Psoas muscle (tissue), 8 donors: ENCODE data around the gene CNTNAP2. TPM values are rescaled to one million over a fixed set of nuclear protein-coding genes. Genes with fewer than 3 reads are reported as not detected.

ENCODE experiments used
- ATAC-seq, 4 donors: fragments of 200-7000 bp; cut with Tn5 transposase; one replicate each; pipeline ENCODE4 v1.9.1; 2020; ENCODE audit warnings: moderate library complexity in 3 of 4, mild to moderate bottlenecking in 2 of 4
- DNase-seq, 2 donors: peaks; one replicate each; pipeline ENCODE4 v3.0.0-alpha.2; 2020
- H3K27ac ChIP-seq: fragments of 200-600 bp; one replicate; pipeline ENCODE4 v1.8.0; 2022
- H3K27me3 ChIP-seq, 3 donors: fragments of 200-600 bp in 1 of 3; one replicate each; pipeline versions ENCODE4 v1.6.1 to v1.8.0; 2013 to 2022; ENCODE audit warnings: low read length in 2 of 3, mild to moderate bottlenecking in 2 of 3, moderate library complexity in 1 of 3; ENCODE audit not compliant: insufficient read depth in 3 of 3
- H3K36me3 ChIP-seq, 2 donors: fragments of 200-600 bp in 1 of 2; one replicate each; pipeline versions ENCODE4 v1.6.1 to v1.8.0; 2013 to 2022; ENCODE audit warnings: low read depth in 1 of 2, mild to moderate bottlenecking in 1 of 2, moderate library complexity in 1 of 2; ENCODE audit not compliant: insufficient read depth in 1 of 2
- H3K4me1 ChIP-seq: fragments of 200-600 bp; one replicate; pipeline ENCODE4 v1.8.0; 2022
- H3K4me3 ChIP-seq: fragments of 200-600 bp; one replicate; pipeline ENCODE4 v1.8.0; 2022; ENCODE audit warnings: mild to moderate bottlenecking
- H3K9me3 ChIP-seq: fragments of 200-600 bp; one replicate; pipeline ENCODE4 v1.8.0; 2022
- WGBS, 3 donors: extraction: QIAGEN DNeasy Blood & Tissue Kit; methylation state at CpG; one replicate each; pipeline versions ENCODE4 v1.1.6 to v1.1.7; 2013; 5-methylcytosine and 5-hydroxymethylcytosine counted together
- intact Hi-C, 2 donors: fragments of 100-400 bp; cut with DNase I; formaldehyde crosslinking; loops; one replicate each; pipeline versions ENCODE4 v1.11.0 to v1.14.2; 2022
- polyA plus RNA-seq, 3 donors: library from polyadenylated mRNA; stranded (reverse); fragments of 200-250 nt; gene quantifications; one replicate each; pipeline ENCODE4 v1.2.3, GENCODE V29; 2013
- total RNA-seq, 4 donors: library from RNA; stranded (reverse); fragmentation: NEBNext Ultra II Directional in 2 of 4; extraction: Animal tissue kit (Norgen Biotek cat#: 25700) in 2 of 4; gene quantifications; one replicate each; pipeline versions ENCODE4 v1.2.1 to v1.2.4, GENCODE V29; 2021 to 2023
- TF ChIP-seq, protein P1 (sequence below): fragments of 200-600 bp; IDR thresholded peaks from one replicate; pipeline ENCODE4 v1.8.0; 2022; ENCODE audit warnings: antibody characterized with exemption
- donor health status: healthy with polysubstance abuse.
- donor health status: DM: no; HTN: no; CAD: no; lungs with moderate emphysema.
- donor health status: Bipolar disorder and iron deficiency.
- donor health status: healthy.
- donor health status: DM: yes; HTN: yes; CAD: no.
- donor health status: DM: no; HTN: no; CAD: no.
- donor health status: DM: no; HTN: no; CAD: no.
- donor health status: DM: yes; HTN: yes; CAD: no.

Gene CNTNAP2
- total and polyA plus RNA-seq, 7 donors: 0.01 to 0.13 TPM; not detected in 5

DNA sequence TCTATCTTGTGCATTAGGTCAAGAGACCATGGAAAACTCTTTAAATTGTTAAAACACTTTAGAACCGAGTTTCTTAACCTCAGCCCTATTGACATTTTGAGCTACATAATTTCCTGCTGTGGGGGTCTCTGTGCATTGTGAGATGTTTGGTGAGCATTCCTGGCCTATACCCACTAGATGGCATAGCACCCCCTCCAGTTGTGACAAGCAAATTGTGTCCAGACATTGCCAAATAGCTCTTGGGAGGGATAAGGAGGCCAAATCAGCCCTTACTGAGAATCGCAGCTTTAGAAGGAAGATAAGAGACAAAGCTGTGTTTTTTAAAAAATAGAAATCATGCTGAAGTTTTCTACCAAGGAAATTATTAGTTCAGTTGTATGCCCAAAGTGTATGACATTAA lies 1315.5 kb downstream of the CNTNAP2 start:
- TF ChIP-seq, protein P1, sequence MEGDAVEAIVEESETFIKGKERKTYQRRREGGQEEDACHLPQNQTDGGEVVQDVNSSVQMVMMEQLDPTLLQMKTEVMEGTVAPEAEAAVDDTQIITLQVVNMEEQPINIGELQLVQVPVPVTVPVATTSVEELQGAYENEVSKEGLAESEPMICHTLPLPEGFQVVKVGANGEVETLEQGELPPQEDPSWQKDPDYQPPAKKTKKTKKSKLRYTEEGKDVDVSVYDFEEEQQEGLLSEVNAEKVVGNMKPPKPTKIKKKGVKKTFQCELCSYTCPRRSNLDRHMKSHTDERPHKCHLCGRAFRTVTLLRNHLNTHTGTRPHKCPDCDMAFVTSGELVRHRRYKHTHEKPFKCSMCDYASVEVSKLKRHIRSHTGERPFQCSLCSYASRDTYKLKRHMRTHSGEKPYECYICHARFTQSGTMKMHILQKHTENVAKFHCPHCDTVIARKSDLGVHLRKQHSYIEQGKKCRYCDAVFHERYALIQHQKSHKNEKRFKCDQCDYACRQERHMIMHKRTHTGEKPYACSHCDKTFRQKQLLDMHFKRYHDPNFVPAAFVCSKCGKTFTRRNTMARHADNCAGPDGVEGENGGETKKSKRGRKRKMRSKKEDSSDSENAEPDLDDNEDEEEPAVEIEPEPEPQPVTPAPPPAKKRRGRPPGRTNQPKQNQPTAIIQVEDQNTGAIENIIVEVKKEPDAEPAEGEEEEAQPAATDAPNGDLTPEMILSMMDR: no peak
- Histone ChIP-seq H3K27ac (no peak overlapping the region), H3K36me3 (no peaks in the 10 kb centered on the region), H3K4me3 (no peak overlapping the region), H3K9me3 (no peaks in the 10 kb centered on the region), H3K4me1 (no peaks in the 10 kb centered on the region), H3K27me3 (no peaks in the 10 kb centered on the region)
- DNase-seq (no peak), ATAC-seq (no peak)
- 25 to 28% (median 25%) methylated on average over 2 of the region's 2 CpGs for WGBS, 3 donors
- intact Hi-C loops: no loop called here

DNA sequence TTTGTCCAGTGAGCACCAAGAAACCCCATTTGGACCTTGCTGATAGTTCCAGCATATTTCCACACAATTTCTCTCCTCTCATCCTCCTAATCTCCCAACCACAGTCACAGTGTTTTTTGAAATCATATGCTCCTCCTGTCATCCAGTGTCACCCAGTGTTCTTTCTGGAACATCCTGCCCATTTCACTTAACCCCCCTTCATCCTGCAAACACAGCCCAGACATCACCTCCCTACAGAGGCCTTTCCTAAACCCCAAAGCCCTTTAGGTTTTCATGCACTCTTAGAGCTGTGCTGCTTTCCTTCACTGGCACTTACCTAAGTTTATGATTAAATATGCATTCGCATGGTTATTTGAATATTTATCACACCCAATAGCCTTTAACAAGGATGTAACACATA lies 1316.0 kb downstream of the CNTNAP2 start:
- intact Hi-C loops: no loop called here
- ATAC-seq: no peak
- no peaks in the 10 kb centered on the region for H3K9me3 ChIP-seq
- H3K27me3 ChIP-seq: no peaks in the 10 kb centered on the region
- no peaks in the 10 kb centered on the region for H3K4me1 ChIP-seq
- H3K4me3 ChIP-seq: no peak overlapping the region
- no peaks in the 10 kb centered on the region for H3K36me3 ChIP-seq
- DNase-seq: no peak
- TF ChIP-seq, protein P1: no peak
- WGBS, 3 donors: 88 to 95% (median 90%) methylated on average over 1 of the region's 1 CpG
- no peak overlapping the region for H3K27ac ChIP-seq

DNA sequence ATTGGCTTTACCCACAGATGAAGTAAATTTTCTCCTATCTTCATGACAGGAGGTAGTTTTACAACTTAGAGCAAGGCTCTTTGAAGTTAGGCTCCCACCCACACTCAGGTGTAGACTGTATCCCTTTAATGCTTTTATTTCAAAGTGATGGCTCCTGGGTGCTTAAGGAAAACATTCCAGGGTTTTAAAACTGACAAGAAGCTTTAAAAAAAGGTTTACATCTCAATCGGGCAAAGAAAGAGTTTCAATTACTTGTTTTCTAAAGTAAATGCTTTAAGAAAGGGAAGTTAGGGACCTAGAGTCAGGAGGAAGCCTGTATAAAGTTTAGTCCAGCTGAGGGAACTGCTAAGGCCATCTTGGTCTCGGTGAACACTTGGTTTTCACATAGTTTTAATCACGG lies 1320.1 kb downstream of the CNTNAP2 start:
- intact Hi-C loops: no loop called here
- Histone ChIP-seq H3K4me3 (no peak overlapping the region), H3K36me3 (no peaks in the 10 kb centered on the region), H3K27ac (no peak overlapping the region), H3K9me3 (no peaks in the 10 kb centered on the region), H3K27me3 (no peaks in the 10 kb centered on the region), H3K4me1 (no peaks in the 10 kb centered on the region)
- 28 to 39% (median 37%) methylated on average over 3 of the region's 3 CpGs for WGBS, 3 donors
- DNase-seq: no peak
- TF ChIP-seq, protein P1: no peak
- ATAC-seq: no peak

DNA sequence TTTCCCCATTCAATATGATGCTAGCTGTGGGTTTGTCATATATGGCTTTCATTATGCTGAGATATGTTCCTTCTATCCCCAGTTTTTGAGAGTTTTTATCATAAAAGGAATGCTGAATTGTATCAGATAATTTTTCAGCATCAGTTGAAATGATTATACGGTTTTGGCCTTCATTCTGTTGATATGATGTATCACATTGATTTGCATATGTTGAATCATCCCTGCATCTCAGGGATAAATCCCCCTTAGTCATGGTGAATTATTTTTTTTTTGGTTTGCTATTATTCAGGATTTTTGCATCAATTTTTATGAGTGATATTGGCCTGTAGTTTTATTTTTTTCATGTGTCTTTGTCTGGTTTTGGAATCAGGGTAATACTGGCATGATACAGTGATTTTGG lies 1321.6 kb downstream of the CNTNAP2 start:
- H3K36me3 ChIP-seq: no peaks in the 10 kb centered on the region
- H3K9me3 ChIP-seq: no peaks in the 10 kb centered on the region
- H3K27me3 ChIP-seq: no peaks in the 10 kb centered on the region
- no peak for ATAC-seq
- TF ChIP-seq, protein P1: no peak
- H3K4me1 ChIP-seq: no peaks in the 10 kb centered on the region
- H3K4me3 ChIP-seq: no peak overlapping the region
- no peak overlapping the region for H3K27ac ChIP-seq
- DNase-seq: no peak
- intact Hi-C loops: no loop called here
- 68 to 80% (median 73%) methylated on average over 1 of the region's 1 CpG for WGBS, 3 donors

DNA sequence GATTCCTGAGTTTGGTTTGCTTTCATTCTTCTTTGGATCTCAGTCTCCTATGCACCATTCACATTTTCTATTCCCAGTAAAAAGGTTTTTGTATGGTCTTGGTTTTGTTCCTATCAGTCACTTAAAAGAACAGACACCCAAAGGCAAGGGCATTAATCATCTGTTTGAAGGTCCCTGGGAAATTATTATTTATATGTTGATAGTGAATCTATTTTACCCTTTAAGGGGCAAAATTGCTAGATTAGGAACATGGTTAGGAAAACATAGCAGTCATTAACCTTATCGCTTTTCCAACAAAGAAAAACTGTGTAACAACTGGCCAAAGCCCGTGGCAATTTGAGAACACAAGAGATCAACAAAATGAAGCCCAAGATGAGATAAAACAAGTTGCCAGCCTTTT lies 1327.3 kb downstream of the CNTNAP2 start:
- DNase-seq (no peak), ATAC-seq (no peak)
- intact Hi-C loops: no loop called here
- Histone ChIP-seq H3K27me3 (no peaks in the 10 kb centered on the region), H3K4me3 (no peak overlapping the region), H3K27ac (no peak overlapping the region), H3K36me3 (no peaks in the 10 kb centered on the region), H3K4me1 (no peaks in the 10 kb centered on the region), H3K9me3 (no peaks in the 10 kb centered on the region)
- WGBS, 3 donors: 67 to 74% (median 71%) methylated on average over 2 of the region's 2 CpGs
- TF ChIP-seq, protein P1: no peak
